ENCODE results near the gene POU6F2.

Gene POU6F2

DNA sequence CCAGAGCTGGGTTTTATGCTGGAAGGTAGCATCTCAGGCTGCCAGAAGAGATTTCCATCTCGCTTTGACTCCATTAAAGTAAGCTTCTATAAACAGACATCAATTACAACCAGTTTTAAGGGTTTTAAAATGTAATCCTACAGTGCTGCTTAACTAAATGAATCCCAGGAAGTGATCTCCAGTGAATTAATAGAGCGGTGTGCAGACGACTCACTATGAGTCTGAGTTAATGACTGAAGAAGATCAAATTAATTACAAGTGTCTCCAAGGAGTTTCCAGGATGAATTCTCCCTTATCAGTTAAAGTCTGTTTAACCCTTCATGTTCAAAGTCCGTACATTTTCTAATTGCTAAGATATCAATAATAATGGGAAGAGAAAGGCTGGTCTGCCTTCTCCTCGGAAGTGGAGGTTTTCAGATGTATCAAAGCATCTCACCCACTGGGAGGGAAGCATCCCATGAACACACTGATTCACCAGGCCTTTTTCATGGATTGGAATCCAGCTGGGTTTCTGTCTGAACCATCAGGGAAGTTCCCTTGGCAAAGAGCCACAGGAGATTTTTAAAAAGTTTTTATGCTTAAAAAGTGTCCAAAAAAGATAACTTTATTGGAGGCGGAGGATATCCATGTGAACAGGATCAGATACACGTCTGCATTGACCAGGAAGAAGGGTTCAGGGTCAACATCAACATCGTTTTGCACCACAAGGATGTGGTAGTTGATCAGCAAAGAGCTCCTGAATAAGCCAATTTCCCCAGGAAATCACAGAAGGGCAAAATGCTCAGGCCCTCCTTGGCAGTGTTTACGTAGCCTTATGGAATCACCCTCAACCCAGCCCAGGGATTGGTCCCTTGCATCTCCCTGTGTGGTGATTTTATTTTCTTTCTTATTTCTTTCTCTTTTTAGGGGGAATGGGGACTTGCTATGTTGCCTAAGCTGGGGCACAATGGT is 288.2 kb downstream of the POU6F2 start:
- DNase-seq: no peak

DNA sequence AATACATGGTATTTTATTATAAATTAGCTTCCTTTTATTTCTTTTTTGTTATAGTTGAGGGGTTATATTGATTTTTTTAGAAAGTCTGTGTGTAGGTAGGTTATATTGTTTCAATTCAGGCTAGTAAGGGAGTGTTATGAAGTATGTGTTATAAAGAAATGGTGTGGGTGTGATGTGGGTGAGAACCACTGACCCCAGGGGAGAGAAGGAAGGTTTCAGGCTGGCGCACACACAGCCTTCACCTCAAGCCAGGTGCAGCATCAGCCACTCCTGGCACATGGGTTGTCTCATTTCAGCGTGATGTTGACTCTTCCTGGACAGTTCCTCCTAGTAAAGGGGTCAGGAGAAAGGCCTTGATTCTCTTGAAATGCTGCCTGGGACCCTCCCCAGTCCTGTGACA is 291.3 kb downstream of the POU6F2 start:
- no peak for DNase-seq

DNA sequence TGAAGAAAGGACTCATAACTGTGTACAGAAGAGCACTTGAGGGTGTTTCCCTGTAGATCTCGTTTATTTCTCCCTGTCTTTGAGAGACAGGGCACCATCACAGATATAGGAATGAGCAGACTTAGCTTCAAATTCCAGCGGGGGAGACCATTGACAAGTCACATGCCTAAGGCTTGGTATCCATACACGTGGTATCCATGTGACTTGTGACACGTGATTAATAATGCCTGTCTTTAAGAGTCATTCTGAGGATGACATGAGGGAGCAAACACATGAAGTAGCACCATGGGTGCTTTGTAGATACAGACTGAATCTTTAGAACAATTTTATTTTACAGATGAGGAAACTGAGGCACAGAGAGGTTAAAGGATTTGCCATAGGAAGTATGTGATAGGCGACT is 292.3 kb downstream of the POU6F2 start:
- DNase-seq: no peak

DNA sequence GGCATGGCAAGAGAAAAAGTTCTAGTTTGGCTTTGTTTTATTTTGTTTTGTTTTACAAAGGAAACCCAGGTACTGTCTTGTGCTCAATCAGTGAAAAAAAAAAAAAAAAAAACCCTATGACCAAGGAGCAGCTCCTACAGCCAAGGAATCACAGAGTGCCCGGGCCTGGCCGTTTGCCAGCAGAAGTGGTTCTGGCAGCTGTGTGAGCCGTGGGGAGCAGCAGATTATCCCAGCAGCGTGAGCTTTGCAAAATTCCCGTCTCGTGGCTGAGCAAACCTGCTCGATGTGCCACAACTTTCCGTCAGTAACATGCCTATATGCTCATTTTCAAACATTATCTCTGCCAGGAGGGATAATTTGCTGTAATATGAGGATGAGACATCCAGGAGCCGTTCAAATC is 293.7 kb downstream of the POU6F2 start:
- DNase-seq: no peak

DNA sequence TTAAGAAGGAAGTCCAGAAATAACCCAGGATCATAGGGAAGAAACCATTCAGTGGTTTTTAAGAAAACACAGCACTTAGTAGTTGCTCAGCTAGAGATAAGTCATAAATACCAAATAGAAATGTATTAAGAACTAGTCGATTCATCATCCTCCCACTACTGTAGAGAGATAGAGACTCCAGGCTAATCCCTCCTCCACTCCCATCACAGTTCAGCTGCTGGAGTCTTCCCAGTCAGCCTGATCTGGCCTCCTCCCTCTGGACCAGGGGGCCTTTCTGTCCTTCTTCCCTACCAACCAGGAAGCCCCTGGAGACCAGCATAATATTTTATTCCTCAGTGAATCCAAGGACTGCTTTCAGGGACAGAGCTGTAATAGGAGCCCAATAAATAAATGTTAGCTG is 294.4 kb downstream of the POU6F2 start:
- no peak for DNase-seq

DNA sequence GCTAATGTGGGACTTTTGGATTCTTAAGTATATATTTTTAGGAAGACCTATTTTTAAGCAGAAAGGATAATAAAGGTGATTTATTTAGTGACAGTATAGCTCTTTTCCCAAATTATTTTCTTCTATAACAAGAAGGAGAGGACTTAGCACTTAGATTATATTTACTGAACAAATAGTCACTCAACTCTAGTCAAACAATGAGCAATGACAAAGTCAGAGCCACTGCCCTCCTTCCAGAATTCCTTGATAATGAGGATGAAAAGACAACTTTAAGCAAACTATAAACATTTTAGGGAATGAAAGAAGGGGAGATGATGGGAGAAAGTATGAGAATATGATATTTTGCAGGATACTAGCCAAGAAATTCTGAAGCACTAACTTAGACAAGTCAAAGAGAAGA is 295.0 kb downstream of the POU6F2 start:
- no peak for DNase-seq

DNA sequence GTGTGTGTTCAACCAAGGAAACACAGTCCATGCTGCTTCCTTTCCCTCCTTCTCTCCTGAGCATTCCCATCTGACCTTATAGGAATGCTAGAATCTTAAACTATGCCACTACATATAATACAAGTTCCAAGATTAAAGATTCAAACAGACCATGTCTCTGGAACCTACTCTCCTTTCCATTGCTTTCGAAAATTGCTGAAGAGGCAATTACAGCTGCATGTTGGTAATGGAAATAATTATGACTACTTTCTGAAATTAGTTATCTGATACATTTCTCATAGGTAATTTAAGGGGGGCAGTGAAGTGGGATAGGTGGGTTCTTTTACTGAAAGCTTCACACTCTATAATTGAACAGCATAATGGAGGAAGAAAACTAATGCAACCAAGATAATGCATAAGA is 302.6 kb downstream of the POU6F2 start:
- DNase-seq: no peak

DNA sequence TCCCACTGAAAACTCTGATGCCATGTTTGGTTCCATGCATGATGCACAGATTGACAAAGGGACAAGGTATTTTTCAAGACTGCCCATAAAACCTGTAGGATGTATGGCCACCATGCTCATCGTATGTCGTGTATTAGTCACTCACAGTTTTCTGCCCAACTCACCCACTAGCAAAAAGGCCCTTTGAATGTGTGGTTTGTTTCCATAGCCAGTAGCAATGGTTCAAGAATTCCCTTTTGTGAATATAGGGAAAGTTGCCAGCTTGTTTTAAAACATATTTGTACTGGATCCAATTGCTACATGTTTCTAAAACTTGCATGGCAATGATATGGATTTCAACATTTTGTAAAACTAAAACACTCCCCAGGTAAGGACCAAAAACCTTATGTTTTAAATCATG is 307.5 kb downstream of the POU6F2 start:
- DNase-seq: no peak

DNA sequence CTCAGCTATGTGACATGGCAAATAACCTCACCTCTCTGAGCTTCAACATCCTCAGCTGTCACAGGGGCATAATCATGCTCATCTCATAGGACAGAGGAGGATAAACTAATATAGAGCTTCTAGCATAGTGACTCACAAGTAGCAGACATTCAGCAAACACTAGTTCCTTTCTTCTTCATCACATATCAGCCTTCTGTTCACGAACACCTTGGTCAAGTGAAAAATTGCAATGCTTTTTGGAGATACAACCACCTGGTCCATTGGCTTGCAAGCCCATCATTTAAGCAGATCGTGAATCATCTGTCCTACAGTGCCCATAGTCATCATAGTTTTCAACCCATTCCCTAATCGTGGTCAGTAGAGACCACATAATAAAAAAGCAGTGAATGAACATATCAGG is 310.6 kb downstream of the POU6F2 start:
- DNase-seq: no peak

DNA sequence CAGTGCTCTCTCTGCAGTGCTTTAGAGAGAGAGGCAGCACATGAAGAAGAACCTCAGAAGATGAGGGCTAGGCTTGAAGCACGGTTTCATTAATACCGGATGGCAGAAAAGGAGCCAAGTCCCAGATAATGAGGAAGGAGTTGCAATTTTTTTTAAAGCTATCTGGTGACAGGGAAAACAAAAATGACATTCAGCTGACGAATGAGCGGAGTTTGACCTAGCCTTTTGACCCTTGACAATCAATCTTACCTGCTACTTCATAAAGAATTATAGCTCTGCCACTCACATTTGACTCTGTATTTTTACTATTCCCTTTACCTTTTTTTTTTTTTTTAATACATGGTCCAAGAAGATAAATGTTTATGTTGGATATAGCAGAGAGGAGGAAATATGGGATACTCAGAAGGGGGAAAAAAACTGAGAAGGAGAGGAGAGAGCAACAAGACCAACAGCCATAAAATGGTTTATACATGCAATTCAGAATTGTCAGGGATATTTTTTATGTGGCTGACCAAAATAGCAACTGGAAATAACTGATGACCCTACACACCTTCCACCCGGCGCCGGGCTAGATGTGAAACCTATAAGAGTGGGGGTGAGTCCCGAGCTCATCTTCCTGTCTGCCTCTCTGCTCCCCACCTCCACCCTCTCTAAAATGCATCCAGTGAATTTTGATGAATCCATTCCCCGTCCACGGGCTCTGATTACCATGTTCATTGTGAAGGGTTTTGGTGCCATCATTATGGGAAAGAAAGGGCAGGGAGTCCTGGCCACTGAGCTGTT is 314.1 kb downstream of the POU6F2 start:
- DNase-seq: no peak

DNA sequence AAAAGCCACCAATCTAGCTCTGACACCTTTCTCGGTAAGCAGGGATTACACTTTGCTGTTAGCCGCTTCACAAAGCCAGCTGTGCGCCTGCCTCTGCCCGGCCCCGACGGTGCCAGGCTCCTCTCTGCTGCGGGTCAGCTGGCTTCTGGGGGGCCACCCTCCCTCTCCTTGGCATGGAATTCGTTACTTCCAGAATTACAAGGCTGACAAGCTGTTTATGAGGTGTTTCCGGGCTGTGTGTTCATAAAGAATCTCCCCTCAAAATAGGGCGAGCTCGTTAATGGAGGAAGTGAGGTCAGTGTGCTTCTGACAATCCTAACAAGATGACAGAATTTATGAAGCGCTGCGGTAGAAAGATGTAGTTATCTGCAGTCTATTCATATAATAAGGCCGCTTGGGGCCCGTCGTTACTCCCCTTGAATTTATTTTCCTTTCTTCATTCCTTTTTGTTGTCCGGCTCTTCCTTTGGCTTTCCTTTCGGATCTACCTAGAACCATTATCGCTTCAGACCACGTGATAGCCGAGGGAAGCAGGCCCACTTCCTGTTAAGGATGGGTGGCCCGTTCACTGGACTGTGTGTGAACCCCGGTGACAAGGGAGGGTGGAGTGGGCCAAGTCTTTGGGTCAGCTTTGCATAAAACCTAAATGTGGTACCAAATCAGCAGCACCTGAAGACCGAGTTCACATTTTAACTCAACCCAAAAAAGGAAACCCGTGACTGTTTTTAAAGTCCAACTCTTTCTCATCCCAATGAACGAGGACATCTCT is 315.5 kb downstream of the POU6F2 start:
- DNase-seq: no peak

DNA sequence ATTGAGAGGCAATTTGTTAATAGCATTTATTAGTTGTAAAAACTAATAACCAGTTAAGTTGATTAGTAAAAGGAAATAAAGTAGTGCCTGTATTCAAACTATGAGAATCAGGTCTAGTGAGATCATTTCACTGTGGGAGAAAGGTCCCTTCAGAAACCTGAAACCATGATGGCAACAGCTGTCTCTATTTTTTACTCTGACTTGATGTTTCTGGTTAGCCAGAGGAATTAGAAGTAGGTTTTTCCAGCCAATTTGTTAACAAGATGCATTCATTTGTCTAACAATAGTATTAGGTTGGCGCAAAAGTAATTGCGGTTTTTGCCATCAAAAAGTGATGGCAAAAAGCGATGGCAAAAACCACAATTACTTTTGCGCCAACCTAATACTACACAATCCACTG is 316.3 kb downstream of the POU6F2 start:
- no peak for DNase-seq

DNA sequence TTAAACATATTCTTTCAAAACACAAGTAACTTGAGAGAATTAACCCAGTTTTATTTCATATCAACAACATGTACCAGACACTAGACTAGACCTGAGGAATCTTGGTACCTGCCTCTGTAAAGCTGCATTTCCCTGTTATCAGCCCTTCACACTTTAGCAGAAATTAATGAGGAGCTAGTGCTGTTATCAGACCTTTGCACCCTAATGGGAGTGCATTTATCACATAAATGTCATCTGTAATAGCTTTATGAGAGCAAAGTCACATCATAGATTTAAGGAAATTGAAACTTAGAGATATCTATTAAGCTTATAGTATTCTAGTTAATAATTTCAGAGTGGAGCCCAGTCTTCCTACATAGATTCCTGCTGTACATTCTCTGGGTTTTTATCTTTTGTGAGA is 318.1 kb downstream of the POU6F2 start:
- DNase-seq: no peak

DNA sequence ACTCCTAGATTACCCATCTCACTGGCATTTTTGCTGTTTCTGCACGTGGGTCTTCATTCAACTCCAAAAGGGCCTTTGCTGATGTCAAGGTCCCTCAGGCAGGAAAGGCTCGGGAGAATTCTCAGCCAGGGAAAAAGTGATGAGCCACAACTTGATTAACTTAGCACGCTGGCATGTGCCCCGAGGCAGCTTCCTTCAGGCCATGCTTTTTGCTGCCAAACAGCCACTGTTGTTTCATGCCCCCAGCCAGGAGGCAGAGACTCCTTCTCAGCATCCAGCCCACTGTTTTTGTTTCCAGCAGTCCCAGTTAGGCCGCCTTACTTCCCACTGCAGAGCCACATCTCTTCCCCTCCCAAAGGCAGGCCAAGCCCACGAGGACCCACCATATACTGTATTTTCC is 322.0 kb downstream of the POU6F2 start:
- DNase-seq: no peak

DNA sequence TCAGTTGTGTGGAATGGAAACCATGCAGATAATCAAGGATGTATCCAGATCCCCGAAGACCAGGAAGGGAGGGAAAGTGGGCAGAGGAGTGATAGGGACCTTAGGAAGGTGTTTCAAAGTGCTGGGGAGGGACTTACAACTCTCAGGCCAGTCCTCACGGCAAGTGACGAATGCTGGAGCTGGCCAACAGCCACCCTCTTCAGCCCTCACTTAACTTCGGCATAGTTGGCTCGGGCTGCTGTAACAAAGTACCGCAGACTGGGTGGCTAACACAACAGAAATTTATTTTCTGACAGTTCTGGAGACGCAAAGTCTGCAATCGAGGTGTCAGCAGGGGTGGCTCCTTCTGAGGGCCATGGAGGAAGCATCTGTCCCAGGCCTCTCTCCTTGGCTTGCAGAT is 322.6 kb downstream of the POU6F2 start:
- DNase-seq: no peak

DNA sequence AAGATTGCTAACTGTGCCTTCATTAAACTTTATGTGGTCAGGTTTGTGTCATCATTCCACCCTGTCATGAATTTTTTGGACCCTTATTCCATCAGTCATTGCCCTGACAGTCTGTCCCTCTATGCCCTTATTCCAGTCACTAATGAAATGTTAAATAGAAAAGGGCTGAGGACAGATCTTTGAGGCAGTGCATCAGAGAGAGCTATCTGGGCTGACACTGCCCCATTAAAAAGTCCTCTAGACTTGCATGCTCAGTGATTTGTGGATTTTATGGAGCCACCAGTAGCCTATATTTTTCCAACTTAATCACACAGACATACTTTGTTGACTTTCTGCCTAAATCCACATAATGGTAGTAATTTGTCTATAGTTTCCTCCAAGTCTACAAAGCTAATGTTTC is 323.8 kb downstream of the POU6F2 start:
- no peak for DNase-seq

DNA sequence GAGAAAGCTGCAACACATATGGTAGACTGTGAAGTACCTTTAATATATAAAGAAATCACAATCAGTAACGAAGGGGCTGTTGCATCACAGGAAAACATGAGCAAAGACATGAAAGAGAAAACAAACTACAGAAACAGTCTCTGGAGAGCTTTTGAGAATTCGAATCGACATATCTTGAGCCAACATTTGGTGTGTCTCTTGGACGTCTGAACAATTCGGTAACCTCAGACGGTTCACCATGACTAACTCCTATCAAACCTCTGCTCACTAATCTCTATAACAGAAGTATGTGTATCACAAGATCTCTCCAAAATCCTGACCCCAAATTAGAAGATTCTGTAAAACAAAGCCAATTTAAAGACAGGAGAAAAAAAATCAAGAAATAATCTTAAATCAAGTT is 326.5 kb downstream of the POU6F2 start:
- no peak for DNase-seq

DNA sequence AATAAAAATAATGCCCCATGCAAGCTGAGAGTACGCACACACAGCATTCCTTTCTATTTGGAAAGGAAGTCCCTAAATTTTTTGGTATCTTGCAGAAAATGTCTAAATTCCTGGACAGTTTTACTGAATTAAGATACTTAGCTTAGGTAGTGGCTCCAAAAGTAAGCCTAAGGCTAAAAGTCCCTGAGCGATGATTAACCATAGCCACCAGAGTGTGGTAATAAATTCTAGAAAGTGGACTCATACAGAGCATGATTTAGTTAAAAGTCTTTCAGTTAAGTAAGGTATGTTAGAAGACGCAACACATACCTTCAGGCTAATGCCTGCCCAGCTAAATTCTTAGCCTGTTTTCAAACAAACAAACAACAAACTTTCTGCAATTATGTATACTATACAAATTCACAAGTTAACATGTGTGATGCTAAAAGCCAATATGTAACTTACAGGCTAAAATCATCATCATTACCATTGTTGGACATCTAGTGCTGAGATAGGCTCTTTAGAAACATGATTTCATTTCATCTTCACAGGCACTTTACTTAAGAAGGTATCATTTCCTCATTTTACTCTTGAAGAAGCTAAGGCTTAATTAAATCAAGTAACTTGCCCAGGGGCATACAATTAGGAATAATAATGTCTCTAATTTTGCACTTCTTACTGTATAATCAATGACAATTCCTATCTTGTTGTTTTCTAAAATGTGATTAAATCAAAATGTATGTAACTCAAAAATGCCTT is 327.1 kb downstream of the POU6F2 start:
- DNase-seq: no peak

DNA sequence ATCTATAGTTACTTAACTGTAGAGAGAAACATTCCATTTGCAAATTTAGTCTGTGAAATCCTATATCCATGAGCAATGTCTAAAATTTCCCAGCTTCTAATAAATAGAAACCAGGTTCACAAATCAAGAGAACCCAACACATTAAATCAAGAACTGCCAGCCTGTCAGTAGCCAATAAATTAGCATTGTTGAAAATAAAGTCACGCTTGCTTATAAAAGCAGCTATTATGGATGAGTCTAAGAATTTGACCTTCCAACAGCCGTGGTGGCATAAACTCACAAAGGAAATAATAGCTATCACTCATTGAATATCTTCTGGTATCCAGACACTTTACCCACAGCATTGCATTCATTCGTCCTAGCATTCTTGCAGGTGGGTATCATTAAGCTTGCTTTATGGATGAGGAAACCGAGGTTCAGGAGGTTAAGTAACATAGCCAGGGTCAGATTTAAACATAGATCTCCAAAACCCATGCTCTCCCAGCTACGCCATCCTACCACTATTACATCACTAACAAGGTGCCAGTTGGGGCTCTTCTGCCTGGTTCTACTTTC is 328.4 kb downstream of the POU6F2 start:
- no peak for DNase-seq

DNA sequence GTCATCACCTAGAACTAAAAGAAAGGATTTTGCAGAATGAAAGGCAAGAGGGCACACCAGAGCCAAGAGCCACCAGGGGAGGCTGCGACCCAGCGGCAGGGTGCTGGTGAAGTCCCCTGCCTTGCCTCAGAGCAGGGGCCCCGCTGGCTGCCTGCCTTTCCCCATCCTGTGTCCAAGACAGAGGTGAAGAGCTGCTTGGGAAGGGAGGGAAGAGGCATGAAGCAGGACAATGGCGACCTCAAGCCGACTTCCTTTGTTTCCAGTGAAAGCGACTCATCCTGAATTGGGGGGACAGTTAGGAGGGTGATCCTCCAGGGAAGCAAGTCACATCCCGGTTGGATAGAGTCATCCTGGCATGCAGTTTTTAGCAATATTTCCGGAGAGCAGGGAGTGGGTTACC is 333.0 kb downstream of the POU6F2 start:
- DNase-seq: no peak

DNA sequence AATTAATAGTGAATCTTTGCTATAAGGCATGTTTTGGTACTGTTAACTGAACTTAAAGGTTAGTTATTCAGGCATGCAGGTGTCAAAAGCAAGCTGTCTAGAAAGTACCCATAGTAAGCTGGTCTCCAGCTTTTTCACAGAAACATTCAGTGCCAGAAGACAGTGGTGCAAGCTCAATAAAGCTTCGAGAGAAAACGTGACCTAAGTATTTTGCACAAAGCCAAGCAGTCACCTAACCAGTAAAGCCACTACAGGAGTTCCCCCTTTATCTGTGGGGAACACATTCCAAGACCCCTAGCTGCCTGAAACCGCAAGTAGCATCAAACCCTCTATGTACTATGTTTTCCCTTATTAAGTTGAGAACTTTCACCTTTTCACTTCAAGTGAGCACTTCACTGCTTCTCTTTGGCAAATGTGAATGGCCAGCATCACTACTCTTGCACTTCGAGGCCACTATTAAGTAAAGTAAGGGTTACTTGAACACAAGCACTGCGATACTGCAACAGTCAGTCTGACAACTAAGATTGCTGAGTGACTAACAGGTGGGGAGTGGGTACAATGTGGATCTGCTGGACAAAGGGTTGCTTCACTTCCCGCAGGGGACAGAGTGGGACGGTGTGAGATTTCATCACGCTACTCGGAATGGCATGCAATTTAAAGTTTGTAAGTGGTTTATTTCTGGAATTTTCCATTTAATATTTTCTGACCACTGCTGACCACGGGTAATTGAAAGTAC is 334.7 kb downstream of the POU6F2 start:
- no peak for DNase-seq

DNA sequence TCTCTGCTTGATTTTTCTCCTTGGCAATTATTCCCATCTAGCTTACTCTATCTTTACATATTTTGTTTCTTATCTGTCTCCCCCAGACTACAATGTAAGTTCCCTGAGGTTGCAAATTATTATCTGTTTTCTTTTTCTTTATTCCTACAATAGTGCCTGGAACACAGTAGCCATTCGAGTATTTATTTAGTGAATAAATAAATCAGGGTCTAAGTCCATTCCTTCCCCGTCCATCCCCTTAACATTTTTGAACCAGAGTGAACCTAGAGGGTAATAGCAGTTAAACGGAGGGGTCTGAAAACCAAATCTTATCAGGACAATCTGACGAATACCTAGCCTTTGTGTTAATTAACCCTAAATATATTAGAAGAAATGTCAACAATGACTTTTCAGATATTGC is 335.7 kb downstream of the POU6F2 start:
- no peak for DNase-seq
